Gastroesophageal sphincter (tissue), 4 donors: ENCODE measurements around the gene KANK2. TPM values are rescaled to one million over a fixed set of nuclear protein-coding genes. Genes with fewer than 3 reads are reported as not detected.
A peak's percentile ranks its signal among the peaks of the same experiment; 100 is the strongest.
"Not testable (repeated sequence)": the region's sequence is repeated elsewhere in the genome, so short reads cannot be mapped to it uniquely, and the experiment has no call there.

Experiments
- ATAC-seq: fragments of 150-250 bp; one replicate; pipeline ENCODE4 v1.9.1; 2016; ENCODE audit warnings: mild to moderate bottlenecking, moderate library complexity
- H3K27ac ChIP-seq, 4 donors: fragments of 200-600 bp; sonication (generic) in 3 of 4; 1 replicate in 3 of 4; 2 replicates in 1 of 4; pipeline ENCODE4 v1.5.1; 2016 to 2019
- H3K27me3 ChIP-seq: fragments of 200-600 bp; sonication (generic); one replicate; pipeline ENCODE4 v1.5.1; 2019
- H3K36me3 ChIP-seq, 2 donors: fragments of 200-600 bp; sonication (generic); one replicate each; pipeline ENCODE4 v1.5.1; 2019; ENCODE audit warnings: control low read depth in 1 of 2
- H3K4me1 ChIP-seq, 3 donors: fragments of 200-600 bp; sonication (generic); 1 replicate in 2 of 3; 2 replicates in 1 of 3; pipeline ENCODE4 v1.5.1; 2016 to 2019; ENCODE audit warnings: control low read depth in 2 of 3
- H3K4me3 ChIP-seq, 2 donors: fragments of 200-600 bp; sonication (generic); one replicate each; pipeline ENCODE4 v1.5.1; 2019; ENCODE audit warnings: mild to moderate bottlenecking in 1 of 2, moderate library complexity in 1 of 2
- H3K9me3 ChIP-seq, 3 donors: fragments of 200-600 bp; sonication (generic); one replicate each; pipeline ENCODE4 v1.5.1; 2017 to 2019; ENCODE audit warnings: control low read depth in 2 of 3
- CTCF ChIP-seq, 4 experiments: fragments of 200-600 bp in 2 of 4; fragments of 450-650 bp in 2 of 4; sonication (generic) in 1 of 4; IDR thresholded peaks; one replicate each; pipeline ENCODE4 v1.5.1; 2017 to 2019; ENCODE audit warnings: antibody characterized with exemption in 4 of 4, mild to moderate bottlenecking in 2 of 4, moderate library complexity in 2 of 4
- EP300 ChIP-seq: sonication (generic); formaldehyde crosslinking; IDR thresholded peaks from one replicate; pipeline ENCODE4 v1.6.1; 2017; ENCODE audit warnings: antibody characterized with exemption, mild to moderate bottlenecking
- POLR2A ChIP-seq, 2 donors: fragments of 450-650 bp; IDR thresholded peaks; one replicate each; pipeline ENCODE4 v1.6.1; 2017; ENCODE audit warnings: antibody characterized with exemption in 2 of 2, mild to moderate bottlenecking in 2 of 2, moderate library complexity in 1 of 2
- POLR2AphosphoS5 ChIP-seq: sonication (generic); formaldehyde crosslinking; IDR thresholded peaks from one replicate; pipeline ENCODE4 v1.6.1; 2017; ENCODE audit warnings: antibody characterized with exemption
- WGBS, 2 donors: methylation state at CpG; one replicate each; pipeline ENCODE4 v1.1.5; 2018; ENCODE audit warnings: low coverage in 1 of 2; 5-methylcytosine and 5-hydroxymethylcytosine counted together
- total RNA-seq, 4 donors: library from RNA; depleted of rRNA; stranded (reverse); fragments of >200 nt; gene quantifications; one replicate each; pipeline ENCODE4 v1.1.0, GENCODE V29; 2016

Gene KANK2
- total RNA-seq, 4 donors from 2014 or later, result 913 to 1,808 (median 1,065) TPM

- Histone ChIP-seq H3K27me3 (no peaks in the 10 kb centered on the region), H3K4me3 (peak overlapping the region in 1 of 2 donors; percentile 86), H3K4me1 (peaks cover 2 to 100% (median 53%) of the 10 kb centered on the region in 3 donors), H3K9me3 (no peaks in the 10 kb centered on the region), H3K27ac (peak overlapping the region; percentile 19 to 99 (median 96)), H3K36me3 (peaks cover 0 to 79% of the 10 kb centered on the region in 2 donors)
- peak; percentile 91 for TF ChIP-seq POLR2AphosphoS5
- TF ChIP-seq EP300, result no peak
- peak in 1 of 2 donors; percentile 31 for TF ChIP-seq POLR2A (IDR thresholded peaks at IDR 0.05)
- WGBS, 2 donors, result 0% methylated on average over 2 of the region's 8 CpGs; no CpG with 5 or more reads in 1 of the 2 donors
- peak; percentile 78 for ATAC-seq
Measured at GRCh38 chr19:11191273-11191755, 6.0 kb downstream of the KANK2 start.

GRCh38 chr19:11190501-11190900 is 6.8 kb downstream of the KANK2 start:
- 45 to 71% methylated on average over 4 to 6 of the region's 8 CpGs for WGBS, 2 donors
- peaks cover 2 to 100% (median 57%) of the 10 kb centered on the region in 3 donors for H3K4me1 ChIP-seq
- no peaks in the 10 kb centered on the region for H3K9me3 ChIP-seq
- no peaks in the 10 kb centered on the region for H3K27me3 ChIP-seq
- H3K4me3 ChIP-seq, result peak overlapping the region in 1 of 2 donors; percentile 86
- TF ChIP-seq CTCF (IDR thresholded peaks at IDR 0.05), result no peak
- peaks cover 0 to 87% of the 10 kb centered on the region in 2 donors for H3K36me3 ChIP-seq
- no peak for ATAC-seq
- peak overlapping the region; percentile 19 to 99 (median 96) for H3K27ac ChIP-seq

DNA sequence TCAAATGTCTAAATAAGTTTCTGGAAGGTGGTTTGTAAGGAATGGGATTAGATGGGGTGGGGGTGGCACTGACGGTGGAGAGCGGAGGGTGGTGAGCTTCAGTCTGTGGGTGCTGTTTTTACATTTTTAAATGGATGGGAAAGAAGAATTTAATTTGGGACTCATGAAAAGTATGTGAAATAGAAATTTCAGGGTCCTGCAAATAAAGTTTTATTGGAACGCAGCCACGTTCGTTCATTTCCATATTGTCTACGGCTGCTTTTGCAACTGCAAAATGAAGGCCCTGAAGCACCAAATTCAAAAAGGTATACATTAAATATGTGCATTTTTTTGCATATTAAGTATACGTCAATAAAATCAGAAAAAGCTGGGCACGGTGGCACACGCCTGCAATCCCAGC is 9.9 kb downstream of the KANK2 start:
- Histone ChIP-seq H3K27ac (peak overlapping the region; percentile 19 to 96 (median 90)), H3K27me3 (no peaks in the 10 kb centered on the region), H3K36me3 (peaks cover 0 to 87% of the 10 kb centered on the region in 2 donors), H3K4me3 (no peak overlapping the region), H3K4me1 (peaks cover 6 to 98% (median 42%) of the 10 kb centered on the region in 3 donors), H3K9me3 (no peaks in the 10 kb centered on the region)
- no peak for ATAC-seq
- WGBS, 2 donors, result 71 to 72% methylated on average over 6 to 9 of the region's 9 CpGs
- TF ChIP-seq POLR2AphosphoS5 (no peak), POLR2A (IDR thresholded peaks at IDR 0.05) (no peak), CTCF (IDR thresholded peaks at IDR 0.05) (no peak), EP300 (no peak)

DNA sequence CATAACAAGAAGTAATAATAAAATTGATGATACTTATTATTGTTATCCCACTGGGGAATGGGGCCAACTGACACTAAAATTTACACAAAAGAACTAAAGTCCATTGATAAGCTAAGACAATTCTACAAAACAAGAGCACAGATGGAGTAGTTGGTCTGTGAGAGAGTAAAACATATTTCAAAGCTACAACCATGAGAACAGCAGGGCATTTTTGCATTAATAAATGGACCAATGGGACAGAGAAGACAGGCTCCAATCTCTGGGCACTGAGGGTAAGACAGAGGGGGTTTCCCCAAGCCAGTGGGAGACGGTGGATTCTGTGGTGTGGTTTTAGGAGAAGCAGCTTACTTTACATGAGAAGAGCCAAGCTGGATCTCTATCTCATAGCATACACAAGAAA is 14.4 kb downstream of the KANK2 start:
- peaks cover 4 to 98% (median 40%) of the 10 kb centered on the region in 3 donors for H3K4me1 ChIP-seq
- TF ChIP-seq EP300, result no peak
- no peak for TF ChIP-seq POLR2A (IDR thresholded peaks at IDR 0.05)
- no peak for TF ChIP-seq POLR2AphosphoS5
- no peak for TF ChIP-seq CTCF (IDR thresholded peaks at IDR 0.05)
- H3K27me3 ChIP-seq, result no peaks in the 10 kb centered on the region
- WGBS, 2 donors, result 71 to 100% methylated on average over 1 of the region's 1 CpG
- H3K4me3 ChIP-seq, result no peak overlapping the region
- H3K9me3 ChIP-seq, result no peaks in the 10 kb centered on the region
- ATAC-seq, result no peak
- H3K36me3 ChIP-seq, result peaks cover 0 to 69% of the 10 kb centered on the region in 2 donors
- H3K27ac ChIP-seq, result peak overlapping the region in 3 of 4 donors; percentile 86 to 96 (median 95)

- ATAC-seq, result peak; percentile 32
- H3K27me3 ChIP-seq, result no peaks in the 10 kb centered on the region
- WGBS, 2 donors, result 100% methylated on average over 1 of the region's 4 CpGs
- H3K4me3 ChIP-seq, result no peak overlapping the region
- H3K9me3 ChIP-seq, result no peaks in the 10 kb centered on the region
- H3K36me3 ChIP-seq, result peaks cover 0 to 69% of the 10 kb centered on the region in 2 donors
- H3K27ac ChIP-seq, result peak overlapping the region; percentile 70 to 96 (median 90)
- TF ChIP-seq POLR2AphosphoS5, result peak; percentile 24
- TF ChIP-seq POLR2A (IDR thresholded peaks at IDR 0.05), result no peak
- H3K4me1 ChIP-seq, result peaks cover 4 to 85% (median 40%) of the 10 kb centered on the region in 3 donors
Measured at GRCh38 chr19:11181488-11181887, 15.9 kb downstream of the KANK2 start.

DNA sequence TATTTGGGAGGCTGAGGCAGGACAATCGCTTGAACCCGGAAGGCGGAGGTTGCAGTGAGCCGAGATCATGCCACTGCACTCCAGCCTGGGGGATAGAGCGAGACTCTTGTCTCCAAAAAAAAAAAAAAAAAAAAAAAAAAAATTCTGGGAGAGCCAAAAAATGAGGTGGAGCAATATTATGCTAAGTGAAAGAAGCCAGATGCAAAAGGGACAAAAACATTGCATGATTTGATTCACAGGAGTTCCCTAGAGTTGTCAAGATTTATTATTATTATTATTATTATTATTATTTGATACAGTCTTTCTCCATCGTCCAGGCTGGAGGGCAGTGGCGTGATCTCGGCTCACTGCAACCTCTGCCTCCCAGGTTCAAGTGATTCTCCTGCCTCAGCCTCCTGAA is 16.4 kb downstream of the KANK2 start:
- ATAC-seq, result peak; percentile 47
- Histone ChIP-seq H3K4me1 (peaks cover 4 to 80% (median 36%) of the 10 kb centered on the region in 3 donors), H3K36me3 (peaks cover 0 to 69% of the 10 kb centered on the region in 2 donors), H3K27ac (peak overlapping the region; percentile 70 to 96 (median 90))
- WGBS, 2 donors, result 17 to 30% methylated on average over 6 to 8 of the region's 8 CpGs
- H3K9me3 ChIP-seq, H3K27me3 ChIP-seq, H3K4me3 ChIP-seq: not testable (repeated sequence)
